Measurements from ENCODE around the gene DKKL1. TPM values are rescaled to one million over a fixed set of nuclear protein-coding genes. Genes with fewer than 3 reads are reported as not detected.

Gene DKKL1
- polyA plus RNA-seq, 1 of the 3 experiments (the other 2 are of a cell fraction), result 0.36 TPM

DNA sequence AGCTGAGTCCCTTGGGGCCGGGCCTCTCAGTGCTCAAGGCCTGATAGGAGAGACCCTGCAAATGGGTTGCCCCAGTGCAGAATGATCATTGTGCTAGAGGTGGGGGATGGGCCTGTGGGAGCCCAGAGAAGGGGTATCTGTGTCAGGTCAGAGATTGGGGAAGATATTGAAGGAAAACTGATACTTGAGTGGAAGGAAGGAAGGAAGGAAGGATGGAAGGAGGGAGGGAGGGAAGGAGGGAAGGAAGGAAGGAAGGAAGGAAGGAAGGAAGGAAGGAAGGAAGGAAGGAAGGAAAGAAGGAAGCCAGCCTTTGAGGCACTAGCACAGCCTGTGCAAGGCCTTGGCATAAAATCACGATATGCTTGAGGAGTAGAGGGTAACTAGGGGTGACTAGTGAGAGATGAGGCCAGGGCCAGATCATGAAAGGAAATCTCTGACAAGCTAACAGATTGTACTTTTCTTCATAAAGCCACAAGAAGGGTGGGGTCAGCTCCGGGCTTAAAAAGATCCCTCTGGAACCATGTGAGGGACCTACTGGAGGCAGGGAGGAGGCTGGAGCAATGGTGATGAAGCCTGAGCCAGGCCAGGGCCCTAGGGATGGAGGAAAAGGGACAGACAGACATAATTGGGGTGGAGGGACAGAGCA, 48.1 kb downstream of the DKKL1 start:
- H3K27me3 ChIP-seq (ENCODE audit: insufficient read depth), result peaks cover 6% of the 10 kb centered on the region
- H3K4me3 ChIP-seq (ENCODE audit: low read depth in 2 of 2, low read length in 1 of 2), result no peak overlapping the region
- no peaks in the 10 kb centered on the region for H3K79me2 ChIP-seq (ENCODE audit: insufficient read depth)
- TF ChIP-seq, protein P1, sequence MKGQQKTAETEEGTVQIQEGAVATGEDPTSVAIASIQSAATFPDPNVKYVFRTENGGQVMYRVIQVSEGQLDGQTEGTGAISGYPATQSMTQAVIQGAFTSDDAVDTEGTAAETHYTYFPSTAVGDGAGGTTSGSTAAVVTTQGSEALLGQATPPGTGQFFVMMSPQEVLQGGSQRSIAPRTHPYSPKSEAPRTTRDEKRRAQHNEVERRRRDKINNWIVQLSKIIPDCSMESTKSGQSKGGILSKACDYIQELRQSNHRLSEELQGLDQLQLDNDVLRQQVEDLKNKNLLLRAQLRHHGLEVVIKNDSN (IDR thresholded peaks at IDR 0.05; ENCODE audit: borderline replicate concordance, low read depth), result no peak
- TF ChIP-seq JUND (IDR thresholded peaks at IDR 0.05) (no peak), RAD21 (IDR thresholded peaks at IDR 0.05; ENCODE audit: low read length) (no peak), CTCF (IDR thresholded peaks at IDR 0.05) (no peak), REST (IDR thresholded peaks at IDR 0.05; ENCODE audit: low read depth, low read length) (no peak), FOSL2 (IDR thresholded peaks at IDR 0.05; ENCODE audit: borderline replicate concordance, low read depth) (no peak), NFIC (IDR thresholded peaks at IDR 0.05; ENCODE audit: borderline replicate concordance) (no peak), EZH2phosphoT487 (IDR thresholded peaks at IDR 0.05; ENCODE audit: borderline replicate concordance, low read depth) (no peak), MEF2A (IDR thresholded peaks at IDR 0.05; ENCODE audit: borderline replicate concordance, low read depth) (no peak), ELF1 (IDR thresholded peaks at IDR 0.05) (no peak), YY1 (IDR thresholded peaks at IDR 0.05; ENCODE audit: low read depth) (no peak), EP300 (IDR thresholded peaks at IDR 0.05; ENCODE audit: borderline replicate concordance in 1 of 2, low read depth in 1 of 2, low read length in 1 of 2) (no peak), CHD2 (IDR thresholded peaks at IDR 0.05; ENCODE audit: low read length, partially characterized antibody) (no peak)
- TF ChIP-seq, protein P2, sequence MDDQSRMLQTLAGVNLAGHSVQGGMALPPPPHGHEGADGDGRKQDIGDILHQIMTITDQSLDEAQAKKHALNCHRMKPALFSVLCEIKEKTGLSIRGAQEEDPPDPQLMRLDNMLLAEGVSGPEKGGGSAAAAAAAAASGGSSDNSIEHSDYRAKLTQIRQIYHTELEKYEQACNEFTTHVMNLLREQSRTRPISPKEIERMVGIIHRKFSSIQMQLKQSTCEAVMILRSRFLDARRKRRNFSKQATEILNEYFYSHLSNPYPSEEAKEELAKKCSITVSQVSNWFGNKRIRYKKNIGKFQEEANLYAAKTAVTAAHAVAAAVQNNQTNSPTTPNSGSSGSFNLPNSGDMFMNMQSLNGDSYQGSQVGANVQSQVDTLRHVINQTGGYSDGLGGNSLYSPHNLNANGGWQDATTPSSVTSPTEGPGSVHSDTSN (IDR thresholded peaks at IDR 0.05), result no peak
- TF ChIP-seq, protein P3, sequence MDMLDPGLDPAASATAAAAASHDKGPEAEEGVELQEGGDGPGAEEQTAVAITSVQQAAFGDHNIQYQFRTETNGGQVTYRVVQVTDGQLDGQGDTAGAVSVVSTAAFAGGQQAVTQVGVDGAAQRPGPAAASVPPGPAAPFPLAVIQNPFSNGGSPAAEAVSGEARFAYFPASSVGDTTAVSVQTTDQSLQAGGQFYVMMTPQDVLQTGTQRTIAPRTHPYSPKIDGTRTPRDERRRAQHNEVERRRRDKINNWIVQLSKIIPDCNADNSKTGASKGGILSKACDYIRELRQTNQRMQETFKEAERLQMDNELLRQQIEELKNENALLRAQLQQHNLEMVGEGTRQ (IDR thresholded peaks at IDR 0.05; ENCODE audit: borderline replicate concordance, low read depth, low read length), result no peak
- TF ChIP-seq, protein P4, sequence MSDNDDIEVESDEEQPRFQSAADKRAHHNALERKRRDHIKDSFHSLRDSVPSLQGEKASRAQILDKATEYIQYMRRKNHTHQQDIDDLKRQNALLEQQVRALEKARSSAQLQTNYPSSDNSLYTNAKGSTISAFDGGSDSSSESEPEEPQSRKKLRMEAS (IDR thresholded peaks at IDR 0.05; ENCODE audit: low read depth), result no peak
- WGBS (ENCODE audit: low lambda C conversion rate), result 68% methylated on average over 3 of the region's 3 CpGs
- H4K20me1 ChIP-seq (ENCODE audit: insufficient read depth), result no peaks in the 10 kb centered on the region
- H3K9me3 ChIP-seq, result no peaks in the 10 kb centered on the region
- ChIA-PET POLR2A (no interaction called here), CTCF (interaction anchor here (1.4 to 17.5 kb wide), 3 partner anchors 20 to 31 kb away, joined by 4 to 108 read pairs (median 14); no protein-coding TSS in a partner anchor)
- H2AFZ ChIP-seq (ENCODE audit: low read depth), result no peak overlapping the region
- no peaks in the 10 kb centered on the region for H3F3A ChIP-seq (replicated peaks; ENCODE audit: insufficient read depth)
- H3K4me2 ChIP-seq, result no peak overlapping the region
- no peaks in the 10 kb centered on the region for H3K36me3 ChIP-seq (replicated peaks in 1 of 2; ENCODE audit: control insufficient read depth in 1 of 2, insufficient read depth in 2 of 2, low read length in 1 of 2)
- no peak overlapping the region for H3K9ac ChIP-seq
- H3K27ac ChIP-seq (ENCODE audit: low read depth in 2 of 2, low read length in 1 of 2), result no peak overlapping the region
- no peaks in the 10 kb centered on the region for H3K9me2 ChIP-seq
- no peak for DNase-seq
- peaks cover 0 to 12% of the 10 kb centered on the region in 2 experiments; a peak in 1 of 4 replicates for H3K4me1 ChIP-seq (ENCODE audit: control insufficient read depth in 1 of 2, insufficient read depth in 2 of 2, low read depth in 1 of 2, low read length in 1 of 2)

Measured in SK-N-SH (cell line).